GM18861 (cell line): ENCODE results near the gene WNT11.
A peak's percentile ranks its signal among the peaks of the same experiment; 100 is the strongest.

ENCODE experiments used
- ATAC-seq: cut with Tn5 transposase; IDR thresholded peaks from one replicate; pipeline ENCODE4 v1.9.1; 2021; ENCODE audit not compliant: unreplicated experiment

The WNT11 gene

DNA sequence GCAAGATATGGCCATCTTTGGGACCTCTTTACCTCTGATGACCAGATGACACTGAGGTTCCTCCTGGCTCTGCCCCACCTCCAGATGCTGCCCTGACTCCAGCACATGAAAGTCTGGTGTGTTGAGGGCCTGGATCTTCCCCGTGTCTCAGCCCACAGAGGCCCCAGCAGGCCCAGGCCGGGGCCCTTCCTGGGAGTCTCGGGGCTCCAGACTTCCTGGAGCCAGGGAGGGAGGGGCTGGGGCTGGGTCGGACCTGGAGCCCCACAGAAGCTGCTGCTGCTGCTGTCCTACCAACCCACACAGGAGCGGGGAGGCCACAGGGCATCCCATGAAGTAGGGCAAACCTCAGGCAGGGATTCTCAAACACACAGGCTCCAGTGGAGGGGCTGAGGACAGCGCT is 32.2 kb upstream of the WNT11 start:
- no peak for ATAC-seq

DNA sequence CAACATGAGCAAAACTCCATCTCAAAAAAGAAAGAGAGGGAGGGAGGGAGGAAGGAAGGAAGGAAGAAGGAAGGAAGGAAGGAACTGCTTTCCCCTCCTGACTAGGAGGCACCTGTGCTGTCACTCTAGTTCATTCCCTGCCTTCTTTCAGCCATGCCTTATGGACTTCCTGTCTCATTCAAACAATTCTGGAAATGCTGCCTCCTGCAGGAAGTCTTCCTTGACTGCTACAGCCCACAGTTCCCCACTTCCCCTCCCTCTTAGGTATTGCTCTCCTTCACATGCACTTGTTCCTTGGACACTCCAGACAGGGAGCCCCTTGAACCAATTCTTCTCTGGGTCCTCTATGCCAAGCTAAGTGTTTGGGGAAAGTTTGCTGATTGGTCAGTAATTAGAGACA is 31.6 kb upstream of the WNT11 start:
- no peak for ATAC-seq

DNA sequence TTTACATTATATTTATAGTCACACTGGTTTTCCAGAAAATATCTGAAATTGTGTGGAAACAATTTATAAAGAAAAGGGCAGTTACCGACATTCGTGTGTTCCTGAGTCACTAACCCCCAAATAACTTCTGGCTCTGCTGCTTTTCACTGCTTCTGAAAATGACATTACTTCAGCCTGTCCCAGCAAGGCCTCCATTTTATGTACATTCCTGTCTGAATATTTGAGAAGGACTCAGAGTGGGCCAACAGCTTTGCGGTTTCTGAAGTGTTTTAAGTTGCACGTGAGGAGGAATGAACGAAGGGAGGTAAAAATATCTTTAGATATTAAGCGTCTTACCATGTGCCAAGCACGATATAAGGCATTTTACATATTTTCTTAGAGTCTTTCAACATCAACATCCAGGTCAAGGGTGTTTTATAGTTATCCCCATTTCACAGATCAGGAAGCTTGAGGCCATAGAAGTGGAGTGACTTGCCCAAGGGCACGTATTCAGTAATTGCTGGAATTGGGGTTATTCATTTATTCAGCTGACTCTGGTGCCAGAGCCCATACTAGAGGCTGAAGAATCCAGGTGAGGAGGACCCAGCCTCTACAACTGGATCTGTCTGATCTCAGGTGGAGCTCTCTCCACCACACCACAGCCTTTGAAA is 30.8 kb upstream of the WNT11 start:
- ATAC-seq: no peak

DNA sequence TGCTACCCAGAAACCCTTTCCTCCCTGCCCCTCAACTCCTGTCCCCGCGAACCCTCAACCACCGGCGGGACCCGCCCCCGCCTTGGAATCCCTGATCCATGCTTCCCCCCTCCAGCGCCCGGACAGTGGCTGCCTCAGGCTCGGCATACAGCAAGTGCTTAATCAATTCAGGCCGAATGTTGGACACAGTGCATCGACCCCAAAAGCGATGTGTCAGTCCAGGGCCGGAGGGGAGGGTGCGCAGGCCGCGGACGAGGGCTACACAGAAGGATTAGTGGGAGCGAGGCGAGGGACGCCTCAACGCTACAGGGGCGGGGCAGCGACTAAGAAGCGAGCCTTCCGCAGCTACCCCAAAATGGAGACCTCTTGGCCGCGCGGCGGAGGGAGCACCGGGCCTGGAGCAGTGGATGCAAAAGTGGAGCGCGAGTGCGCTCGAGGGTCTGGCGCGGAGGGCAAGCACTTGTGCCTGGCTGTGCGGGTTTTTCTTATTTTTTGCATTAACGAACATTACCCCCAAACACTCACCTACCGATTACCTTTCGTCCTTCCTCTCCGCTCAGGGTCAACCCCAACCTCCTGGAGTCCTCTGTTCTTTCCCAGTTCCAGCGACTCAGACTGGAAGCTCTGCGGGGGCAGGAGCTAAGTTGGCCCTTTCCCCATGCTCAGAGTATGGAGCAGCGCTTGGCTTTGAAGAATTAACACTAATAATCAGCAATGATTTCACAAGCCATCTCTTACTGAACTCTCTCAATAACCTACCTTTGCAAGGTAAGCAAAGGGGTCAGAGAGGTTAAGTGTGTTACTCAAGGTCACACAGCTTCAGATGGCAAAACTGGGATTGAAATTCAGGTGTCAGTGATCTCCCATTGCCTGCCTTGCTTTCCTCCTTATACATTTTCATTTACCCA is 30.0 kb upstream of the WNT11 start:
- no peak for ATAC-seq

DNA sequence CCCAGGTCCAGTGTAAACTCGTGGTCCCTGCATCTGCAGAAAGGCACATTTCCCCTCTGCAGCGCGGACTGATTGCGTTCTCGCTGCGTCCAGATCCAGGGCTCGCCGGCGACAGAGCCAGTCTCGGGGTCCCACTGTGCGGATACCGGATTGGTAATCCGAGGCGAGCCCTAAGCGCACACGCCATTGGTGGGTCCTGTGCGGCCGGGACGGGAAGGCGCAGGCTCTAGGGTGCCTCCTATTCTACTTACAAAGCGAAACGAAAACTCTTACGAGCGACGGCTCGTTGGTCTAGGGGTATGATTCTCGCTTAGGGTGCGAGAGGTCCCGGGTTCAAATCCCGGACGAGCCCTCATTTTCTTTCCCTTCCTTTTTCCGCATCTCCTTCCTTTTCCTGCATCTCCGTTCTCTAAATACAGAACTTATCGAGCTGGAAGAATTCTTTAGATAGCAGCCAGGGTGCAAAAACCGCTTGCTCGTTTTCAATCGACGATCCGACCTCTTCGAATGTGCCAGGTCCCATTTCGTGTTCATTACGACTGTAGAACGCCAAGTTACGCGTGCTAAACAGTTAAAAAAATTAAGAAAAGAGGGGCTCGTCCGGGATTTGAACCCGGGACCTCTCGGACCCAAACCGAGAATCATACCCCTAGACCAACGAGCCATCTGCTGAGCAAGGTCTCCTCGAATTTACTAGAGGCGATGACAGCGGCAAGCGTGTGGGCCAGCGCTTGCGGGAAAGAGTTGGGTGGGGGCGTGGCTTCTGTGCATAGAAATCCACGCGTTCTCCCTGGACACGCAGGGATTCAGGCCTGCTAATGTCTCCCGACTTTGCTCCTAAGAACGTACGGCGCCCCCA is 29.2 kb upstream of the WNT11 start:
- ATAC-seq: peak; percentile 61

DNA sequence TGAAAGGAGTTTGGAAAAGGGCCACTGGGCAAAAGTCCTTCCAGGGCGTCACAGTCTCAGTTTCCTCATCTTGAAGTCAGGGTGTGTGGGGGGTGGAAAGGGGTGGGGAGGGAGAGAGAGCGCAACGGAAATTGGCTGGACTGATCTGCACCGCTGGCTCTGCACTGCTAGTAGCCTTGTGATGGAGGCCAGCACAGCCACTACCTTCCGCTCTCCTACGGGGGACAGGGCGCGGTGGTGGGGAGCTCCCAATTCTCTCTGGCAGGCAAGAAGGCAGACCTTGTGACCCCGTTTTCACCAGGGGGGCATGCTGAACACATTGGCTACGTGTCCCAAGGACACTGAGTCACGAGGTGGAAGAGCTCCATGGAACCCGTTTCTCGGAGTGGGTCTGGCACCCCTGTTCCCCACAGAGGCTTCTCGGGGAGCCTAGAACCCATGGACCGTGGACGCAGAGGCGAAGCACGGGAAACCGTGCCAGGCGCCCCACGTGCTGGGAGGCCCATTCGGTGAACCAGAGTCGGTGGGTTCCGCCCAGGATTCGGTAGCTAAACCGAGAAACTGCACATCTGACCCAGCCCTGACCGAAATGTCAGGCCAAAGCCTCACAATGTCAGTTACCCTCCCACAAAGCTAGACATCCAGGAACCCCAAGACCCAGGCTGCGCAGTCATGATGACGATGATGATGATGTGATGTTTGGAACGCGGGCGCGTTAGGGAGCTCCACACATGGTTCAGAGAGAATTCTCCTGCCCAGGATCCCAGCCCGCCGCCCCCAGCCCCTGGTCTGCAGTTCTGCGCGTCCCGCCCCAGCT is 28.3 kb upstream of the WNT11 start:
- peak; percentile 1 for ATAC-seq

DNA sequence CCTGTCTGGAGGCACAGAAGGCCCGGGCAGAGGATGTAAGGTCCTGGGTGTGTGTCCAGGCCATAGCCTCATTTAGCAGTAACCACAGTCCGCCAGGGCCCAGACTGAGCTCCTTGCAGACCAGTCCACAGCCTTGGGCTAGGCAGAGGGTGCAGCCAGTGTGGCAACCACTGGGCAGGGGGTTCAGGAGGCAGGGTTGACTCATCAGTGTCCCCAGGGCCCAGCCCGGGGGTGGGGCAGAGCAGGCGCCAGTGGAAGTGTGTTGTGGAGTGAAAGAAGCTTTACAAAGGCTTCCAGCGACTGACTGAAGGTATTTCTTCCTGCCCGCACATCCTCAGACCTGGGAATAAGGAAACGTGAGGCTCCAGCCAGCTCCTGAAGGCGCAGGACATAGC is 27.7 kb upstream of the WNT11 start:
- no peak for ATAC-seq

DNA sequence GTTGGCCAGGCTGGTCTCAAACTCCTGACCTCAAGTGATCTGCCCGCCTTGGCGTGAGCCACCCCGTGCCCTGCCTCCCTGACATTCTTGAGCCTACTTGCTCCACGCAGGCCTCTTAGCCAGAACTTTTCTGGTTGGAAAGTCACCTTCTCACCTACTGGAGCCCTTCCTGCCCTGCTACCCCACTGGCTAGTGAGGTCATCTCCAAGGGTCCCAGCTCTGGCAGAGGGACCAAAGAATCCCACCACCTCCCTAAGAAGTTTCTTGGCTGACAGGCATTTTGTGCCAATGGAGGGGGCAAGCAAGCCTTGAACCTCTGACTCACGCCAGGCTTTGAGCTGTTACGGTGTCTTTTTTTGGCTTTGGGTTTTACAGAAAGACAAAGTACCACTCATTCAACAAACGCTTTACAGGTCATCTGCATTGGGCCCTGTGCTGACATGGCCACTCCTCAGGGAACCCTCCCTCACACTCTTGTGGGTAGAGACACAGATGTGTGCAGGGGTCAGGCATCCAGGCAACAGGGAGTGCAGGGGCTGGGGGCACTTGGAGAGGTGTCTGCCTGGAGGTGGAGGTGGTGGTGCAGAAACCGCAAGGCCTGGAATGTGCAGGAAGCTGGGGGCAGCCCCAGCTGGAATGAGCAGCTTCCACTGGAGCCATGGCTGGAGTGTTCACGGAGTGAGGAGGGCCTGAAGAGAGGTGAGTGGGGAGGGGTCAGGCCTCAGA is 27.1 kb upstream of the WNT11 start:
- no peak for ATAC-seq

DNA sequence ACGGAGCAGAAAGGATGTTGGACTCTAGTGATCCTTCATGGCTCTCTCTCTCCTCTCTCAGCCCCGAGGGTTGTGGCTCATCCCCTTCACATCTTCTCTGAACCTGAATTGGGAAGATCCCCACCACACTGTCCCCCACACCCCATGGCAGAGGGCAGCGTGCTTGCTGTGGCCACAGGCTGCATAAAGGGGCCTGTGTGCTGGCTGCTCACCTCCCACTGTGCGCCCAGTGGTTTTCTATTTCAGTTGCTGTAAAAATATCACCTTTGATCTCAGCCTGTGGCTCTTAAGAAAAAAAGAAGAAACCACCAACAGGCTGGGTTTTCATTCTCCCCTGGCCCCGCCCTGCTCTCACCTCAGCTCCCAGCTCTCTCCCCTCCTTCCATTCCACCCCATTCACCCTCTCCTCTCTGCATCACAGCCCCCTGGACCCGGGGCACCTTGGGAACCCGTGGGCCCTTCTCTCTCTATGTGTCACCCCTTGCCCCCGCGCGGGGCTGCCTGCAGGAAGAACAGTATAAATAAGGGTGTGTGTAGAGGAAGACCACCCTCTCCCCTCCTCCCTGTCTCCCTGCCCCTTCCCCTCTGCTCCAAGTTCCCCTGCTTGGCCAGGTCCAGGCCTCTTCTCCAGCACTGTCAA is 25.8 kb upstream of the WNT11 start:
- ATAC-seq: no peak

DNA sequence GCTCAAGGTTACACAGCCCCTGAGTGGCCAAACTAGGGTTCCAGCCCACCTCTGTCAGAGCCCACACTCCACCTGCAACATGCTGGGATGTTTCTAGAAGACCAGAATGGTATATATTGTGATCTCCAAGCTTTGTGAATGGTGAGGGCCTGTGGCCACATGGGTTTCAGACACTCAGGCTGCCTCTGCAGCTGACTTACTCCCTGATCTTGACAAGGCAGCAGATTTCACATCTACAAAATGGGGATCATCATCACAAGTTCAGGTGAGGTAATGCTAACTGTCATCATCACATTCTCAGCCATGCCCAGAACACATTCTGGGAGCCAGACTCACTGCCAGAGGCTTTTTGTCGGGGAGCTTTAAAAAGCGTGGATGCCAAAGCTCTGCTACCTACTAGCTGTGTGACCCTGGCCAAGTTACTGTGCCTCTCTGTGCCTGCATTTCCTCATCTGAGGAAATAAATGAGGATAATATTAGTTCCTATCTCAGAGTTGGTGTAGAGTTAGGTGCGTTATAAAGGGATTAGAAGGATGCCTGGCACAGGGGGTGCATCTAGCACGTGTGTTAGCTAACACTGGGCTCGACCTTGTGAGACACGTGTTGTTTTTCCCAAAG is 24.9 kb upstream of the WNT11 start:
- ATAC-seq: no peak

DNA sequence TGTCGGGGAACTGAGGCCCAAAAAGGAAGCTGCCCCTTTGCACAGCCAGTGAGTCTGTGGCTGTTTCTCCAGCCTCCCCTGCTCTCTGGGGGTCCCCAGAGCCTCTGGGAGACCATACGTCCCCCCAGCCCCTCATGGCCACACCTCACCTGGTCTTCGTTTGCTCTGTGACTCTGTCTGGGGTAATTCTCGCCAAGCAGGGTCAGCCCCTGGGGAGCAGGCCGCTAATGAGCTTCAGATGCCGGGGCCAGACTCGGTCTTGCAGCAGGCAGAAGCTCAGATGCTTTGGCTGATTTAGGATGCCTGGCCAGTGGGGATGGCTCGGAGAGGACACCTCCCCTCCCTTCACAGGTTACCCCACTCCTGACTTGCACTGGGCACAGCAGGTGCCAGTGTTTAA is 24.1 kb upstream of the WNT11 start:
- no peak for ATAC-seq

DNA sequence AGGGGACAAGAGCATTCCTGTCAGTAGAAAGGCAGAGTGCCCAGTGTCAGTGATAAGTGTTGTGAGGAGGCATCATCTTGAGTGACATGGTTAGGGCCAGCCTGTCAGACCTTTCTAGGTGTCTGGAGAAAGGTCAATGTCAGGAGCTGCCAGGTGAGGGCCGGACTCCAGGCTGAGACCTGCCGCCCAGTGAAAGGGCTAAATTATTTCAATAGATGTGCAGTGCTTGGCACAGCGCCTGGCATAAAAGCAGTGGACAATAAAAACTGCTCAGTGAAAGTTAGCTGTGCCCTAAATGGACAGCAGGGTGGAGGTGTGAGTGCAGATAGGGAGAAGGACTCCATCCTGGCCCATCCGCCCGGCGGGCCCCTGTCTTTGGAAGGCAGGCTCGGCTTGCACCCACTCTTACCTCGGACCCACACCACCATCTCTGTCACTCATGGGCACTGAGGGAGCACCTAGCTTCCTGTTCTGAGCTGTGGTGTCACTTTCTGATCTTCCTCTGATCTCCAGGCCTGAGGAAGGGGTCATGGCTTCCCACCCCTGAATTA is 23.5 kb upstream of the WNT11 start:
- ATAC-seq: no peak

DNA sequence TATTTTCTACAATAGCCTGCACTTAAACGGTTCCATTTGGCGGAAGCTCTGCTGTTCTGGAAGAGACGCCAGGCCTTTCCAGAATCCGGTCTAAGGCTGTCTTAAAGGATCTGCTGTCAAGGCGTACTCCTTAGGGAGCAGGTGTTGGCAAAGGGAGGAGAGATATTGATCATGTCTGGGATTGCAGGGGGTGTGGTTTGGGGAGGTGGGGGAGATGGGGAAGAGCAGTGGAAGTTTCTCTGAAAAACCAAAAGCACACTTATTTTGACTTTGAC is 22.5 kb upstream of the WNT11 start:
- no peak for ATAC-seq

DNA sequence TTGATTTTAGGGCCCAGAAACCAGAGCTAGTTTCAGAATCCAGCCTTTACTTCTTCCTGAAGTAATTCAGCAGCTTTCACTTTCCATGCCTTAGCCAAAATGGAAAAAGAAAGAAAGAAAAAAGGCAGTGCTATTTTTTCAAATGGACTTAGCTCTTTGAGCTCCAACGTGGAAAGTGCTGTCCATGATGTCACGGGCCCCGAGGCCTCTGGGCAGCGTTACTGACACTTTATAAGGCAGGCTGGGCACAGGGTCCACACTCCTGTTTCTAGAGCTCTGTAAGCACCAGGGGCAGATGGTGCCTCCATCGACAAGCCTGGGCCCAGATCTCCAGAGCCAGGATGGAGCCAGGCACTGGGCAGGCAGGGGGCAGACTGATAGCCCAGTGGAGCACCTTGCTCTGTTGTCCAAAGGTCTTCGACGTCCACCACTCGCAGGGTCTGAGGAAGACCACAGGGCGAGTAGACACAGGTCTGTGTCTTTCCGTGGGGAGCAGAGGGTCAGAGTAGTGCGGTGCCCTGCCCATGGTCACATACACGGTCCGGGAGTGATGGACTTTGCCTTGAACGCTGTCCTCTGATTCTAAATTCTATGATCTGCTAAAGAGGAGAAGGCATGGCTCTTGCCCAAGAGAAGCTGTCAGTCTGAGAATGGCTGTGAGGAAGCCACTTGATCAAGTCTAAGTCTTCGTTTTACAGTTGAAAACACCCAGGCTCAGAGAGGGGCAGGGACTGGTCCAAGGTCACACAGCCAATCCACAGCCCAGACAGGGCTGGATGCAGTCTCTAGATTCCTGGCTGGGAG is 22.0 kb upstream of the WNT11 start:
- ATAC-seq: no peak

DNA sequence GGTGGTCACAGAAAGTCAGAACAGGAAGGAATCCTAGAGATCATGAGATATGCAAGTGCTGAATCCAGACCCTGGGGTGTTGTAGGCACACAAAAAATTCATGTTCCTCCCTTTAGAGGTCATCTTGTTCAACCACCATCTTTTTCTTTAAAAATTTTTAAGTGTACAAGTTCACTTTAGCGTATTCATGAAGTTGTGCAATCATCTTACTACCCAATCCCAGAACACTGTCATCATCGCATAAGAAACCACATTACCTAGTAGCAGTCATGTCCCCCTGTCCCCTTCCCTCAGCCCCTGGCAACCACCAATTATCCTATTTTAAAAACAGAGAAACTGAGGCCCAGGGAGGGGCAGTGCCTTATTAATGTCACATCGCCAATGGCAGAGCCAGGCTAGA is 20.3 kb upstream of the WNT11 start:
- ATAC-seq: no peak

DNA sequence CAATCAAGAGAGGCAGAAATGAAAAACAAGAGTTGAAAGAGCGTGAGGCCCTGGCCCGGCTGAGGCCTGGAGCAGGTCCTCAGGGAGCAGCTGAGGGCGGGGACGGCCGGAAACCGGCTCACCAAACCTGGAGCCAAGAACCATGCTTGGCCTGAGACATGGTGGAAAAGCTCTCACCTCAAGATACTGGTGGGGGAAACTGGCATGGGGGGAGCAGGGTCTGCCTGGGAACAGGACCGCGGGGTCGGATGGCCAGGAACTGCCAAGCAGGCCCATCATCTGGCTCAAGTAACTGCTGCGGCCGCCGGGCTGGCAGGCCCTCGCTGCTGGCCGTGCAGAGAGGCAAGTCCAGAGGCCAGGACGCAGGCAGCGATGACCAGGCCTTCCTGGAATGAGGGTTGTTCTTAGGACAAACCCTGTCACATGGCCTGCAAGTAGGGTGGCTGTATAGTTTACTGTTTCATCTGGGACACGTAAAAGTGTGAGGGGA is 18.9 kb upstream of the WNT11 start:
- ATAC-seq: no peak

DNA sequence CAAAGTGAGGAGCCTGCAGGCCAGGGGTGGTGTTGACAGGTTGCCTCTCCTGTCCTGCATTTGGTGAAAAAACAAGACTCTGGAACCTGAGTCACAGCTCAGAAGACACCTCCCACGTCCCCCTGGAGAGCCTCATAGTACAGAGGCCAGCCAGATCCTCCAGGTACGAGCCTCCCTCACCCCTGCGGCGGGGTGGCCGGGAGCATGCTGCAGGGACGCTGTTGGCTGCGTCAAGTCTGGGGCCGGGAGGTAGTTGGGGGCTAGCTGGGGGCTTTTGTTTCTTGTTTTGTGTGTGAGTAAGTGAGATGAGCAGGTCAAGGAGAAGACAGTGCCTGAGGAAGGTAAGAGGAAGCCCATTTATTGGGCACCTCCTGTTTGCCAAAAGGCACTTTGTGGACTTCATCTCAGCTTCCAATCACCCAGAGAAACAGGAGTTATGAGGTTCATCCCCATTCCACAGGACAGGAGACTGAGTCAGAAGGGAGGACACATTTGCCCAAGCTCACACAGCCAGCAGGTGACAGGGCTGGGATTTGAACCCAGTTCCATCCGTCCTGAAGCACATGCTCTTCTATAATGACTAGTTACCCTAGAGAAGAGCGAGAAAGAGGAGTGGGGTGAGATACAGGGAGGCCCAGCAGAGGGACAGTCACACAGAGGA is 18.3 kb upstream of the WNT11 start:
- ATAC-seq: no peak

DNA sequence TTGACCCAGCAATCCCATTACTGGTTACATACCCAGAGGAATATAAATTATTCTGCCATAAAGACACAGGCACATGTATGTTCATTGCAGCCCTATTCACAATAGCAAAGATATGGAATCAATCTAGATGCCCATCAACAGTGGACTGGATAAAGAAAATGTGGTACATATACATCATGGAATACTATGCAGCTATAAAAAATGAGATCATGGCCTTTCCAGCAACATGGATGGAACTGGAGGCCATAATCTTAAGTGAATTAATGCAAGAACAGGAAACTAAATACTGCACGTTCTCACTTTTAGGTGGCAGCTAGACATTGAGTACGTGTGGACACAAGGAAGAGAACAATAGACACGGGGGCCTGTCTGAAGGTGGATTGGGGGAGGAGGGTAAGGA is 15.1 kb upstream of the WNT11 start:
- ATAC-seq: no peak
